ENCODE measurements around the gene OR1J2.
"Not testable (repeated sequence)": the region's sequence is repeated elsewhere in the genome, so short reads cannot be mapped to it uniquely, and the experiment has no call there.

The OR1J2 gene, protein sequence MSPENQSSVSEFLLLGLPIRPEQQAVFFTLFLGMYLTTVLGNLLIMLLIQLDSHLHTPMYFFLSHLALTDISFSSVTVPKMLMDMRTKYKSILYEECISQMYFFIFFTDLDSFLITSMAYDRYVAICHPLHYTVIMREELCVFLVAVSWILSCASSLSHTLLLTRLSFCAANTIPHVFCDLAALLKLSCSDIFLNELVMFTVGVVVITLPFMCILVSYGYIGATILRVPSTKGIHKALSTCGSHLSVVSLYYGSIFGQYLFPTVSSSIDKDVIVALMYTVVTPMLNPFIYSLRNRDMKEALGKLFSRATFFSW

DNA sequence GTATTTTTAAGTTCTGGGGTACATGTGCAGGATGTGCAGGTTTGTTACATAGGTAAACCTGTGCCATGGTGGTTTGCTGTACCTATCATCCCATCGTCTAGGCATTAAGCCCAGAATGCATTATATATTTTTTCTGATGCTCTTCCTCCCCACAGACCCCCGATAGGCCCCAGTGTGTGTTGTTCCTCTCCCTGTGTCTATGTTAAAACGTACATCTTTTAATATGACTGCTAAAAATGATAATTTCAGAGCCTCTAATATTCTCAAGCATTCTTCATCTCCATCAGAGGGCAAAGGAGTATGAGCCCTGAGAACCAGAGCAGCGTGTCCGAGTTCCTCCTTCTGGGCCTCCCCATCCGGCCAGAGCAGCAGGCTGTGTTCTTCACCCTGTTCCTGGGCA lies at the start of gene OR1J2:
Gene OR1J2 (plus strand): TSS at position 301 of the 400 bp plus-strand sequence. CDS start 0 bp downstream, at position 301.
- DNase-seq (ENCODE audit: low spot score), result no peak

DNA sequence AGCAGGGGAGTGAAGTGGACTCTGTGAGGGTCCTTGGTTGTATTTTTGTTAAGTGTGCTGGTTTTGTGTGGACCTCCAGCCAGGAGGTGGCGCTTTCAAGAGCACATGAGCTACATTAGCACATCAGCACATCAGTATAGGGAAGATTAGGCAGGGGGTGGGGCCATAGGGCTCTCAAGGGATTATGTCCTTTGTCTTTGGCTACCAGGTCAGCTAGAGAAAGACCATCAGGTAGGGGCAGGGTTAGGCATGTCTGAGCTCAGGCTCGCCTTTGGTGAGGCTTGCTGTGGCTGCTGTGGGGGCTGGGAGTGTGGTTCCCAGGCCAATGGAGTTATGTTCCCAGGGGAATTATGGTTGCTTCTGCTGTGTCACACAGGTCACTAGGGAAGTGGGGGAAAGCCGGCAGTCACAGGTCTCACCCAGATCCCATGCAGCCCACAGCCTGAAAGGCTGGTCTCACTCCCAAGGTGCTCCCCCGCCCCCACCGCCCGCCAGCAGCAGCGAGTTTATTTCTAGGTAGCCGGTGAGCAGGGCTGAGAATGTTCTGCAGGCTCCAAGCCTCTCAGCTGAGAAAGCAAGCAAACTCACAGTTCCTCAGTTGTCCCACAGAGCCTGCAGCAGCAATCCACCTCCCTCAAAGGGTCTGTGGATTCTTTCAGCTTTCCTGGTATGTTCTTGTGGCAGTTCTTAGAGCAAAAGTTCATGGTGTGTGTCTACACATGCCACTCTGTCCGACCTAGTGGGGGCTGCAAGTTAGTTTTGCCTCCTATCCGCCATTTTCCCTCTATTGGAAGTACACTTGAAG lies 46.6 kb upstream of the OR1J2 start:
- DNase-seq (ENCODE audit: low spot score), result no peak

DNA sequence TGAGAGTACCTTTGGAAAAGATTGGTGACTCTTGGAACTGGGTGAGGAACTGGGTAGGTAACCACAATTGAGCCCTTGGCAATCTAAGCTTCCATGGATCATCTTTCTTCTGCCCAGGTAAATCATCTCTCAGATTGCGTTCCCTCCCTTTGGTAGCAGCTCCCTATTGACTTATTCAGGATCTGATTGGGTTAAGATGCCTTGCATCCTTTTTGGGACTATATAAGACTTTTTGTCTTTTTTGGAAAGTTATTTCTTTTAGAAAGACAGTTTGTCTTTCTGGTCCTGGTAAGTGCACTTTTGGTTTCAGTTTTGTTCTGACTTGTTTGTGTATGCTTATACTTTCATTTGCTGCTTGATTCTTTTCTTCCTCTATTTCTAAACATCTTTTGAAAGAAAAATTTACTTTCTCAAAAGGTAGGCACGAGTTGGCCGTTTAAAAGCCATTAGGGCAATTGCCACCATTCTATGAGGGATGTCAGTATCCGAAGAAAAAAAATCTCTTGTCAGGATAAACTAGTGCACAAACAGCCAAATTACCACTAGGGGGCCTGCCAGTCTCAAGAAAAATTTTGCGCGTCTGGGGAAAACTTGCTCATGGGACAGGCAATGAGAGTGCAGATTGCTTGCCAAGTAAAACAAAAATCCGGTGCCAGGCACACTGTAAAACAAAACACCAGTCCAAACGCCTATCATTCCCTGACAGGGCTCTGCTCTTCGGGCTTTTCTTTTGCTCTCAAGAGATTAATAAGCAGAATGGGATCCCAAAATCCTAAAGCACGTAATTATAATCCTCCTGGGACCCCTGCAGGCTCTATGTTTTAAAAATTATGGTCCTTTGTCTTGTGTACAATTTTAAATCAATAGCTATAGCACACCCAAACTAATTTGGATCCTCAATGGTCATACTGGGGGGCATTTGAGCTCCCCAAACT lies 45.7 kb upstream of the OR1J2 start:
- peak; percentile 82 for DNase-seq (ENCODE audit: low spot score)

DNA sequence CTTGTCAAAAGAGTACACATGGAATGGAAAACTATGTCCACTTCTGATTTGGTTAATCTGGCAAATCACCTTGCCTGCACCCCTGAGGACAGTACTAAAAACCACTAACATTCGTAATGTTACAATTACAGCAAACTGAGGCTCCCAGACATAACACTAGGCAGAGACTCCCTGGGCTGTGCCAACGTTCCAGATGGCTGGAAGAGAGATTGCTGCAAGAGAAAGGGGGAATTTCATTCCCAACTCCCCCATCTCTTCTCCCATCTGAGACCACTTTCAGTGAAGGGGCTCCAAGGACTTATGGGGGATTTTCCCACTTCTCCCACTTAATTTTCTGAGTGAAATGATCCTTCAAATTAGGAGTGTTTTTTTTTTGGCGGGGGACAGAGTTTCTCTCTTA lies 44.1 kb upstream of the OR1J2 start:
- DNase-seq (ENCODE audit: low spot score), result no peak

DNA sequence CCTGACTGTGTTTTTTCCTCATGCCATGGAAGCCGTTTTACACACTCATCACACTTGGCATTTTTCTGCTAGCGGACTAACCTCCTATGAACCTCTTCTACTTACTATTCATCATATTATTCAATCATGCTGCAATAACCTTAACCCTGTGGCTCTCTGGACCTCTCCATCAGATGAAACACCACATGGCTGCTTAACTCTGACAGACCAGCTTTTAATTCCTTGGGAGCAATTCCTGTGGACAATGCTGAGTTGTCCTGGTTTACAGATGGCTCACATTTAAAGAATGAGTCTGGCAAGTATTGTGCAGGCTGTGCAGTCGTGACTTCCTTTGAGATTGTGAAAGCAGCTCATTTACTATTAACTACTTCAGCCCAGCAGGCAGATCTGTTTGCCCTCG lies 41.9 kb upstream of the OR1J2 start:
- DNase-seq (ENCODE audit: low spot score), result no peak

DNA sequence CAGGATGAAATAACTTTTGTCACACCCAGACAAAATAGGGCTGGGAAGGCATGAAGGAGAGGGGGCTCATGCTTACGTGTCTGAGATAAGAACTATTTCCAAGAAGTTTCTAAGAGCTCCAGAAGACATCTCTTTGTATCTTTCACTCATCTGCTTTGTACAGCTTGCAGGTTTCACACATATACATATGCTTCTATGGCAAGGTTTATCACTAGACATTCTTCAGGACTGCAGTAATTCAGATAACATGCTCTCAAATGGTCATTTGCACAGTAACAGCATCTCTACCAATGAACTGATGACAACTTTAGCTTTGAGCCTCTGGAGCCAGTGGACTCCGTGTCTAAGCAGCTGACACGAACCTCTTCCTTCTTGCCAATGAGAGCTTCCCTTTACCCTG lies 36.0 kb upstream of the OR1J2 start:
- no peak for DNase-seq (ENCODE audit: low spot score)

DNA sequence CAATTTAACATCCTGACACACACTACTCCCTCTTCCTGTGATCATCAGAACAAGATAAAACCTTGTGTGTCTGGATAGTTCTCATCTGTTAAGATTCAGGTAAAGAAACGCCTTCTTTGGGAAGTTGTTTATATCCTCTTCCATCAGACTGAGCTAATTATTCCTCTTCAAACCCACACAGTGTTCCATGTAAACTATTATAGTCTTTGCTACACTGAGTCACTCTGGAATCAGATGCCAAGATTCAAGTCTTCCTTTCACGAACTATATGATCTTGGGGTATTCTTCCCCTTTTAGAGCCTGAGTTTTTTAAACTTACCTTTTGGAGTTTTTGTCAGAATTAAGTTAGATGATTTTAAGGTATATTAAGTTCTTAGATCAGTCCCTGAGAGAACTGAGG lies 34.9 kb upstream of the OR1J2 start:
- no peak for DNase-seq (ENCODE audit: low spot score)

DNA sequence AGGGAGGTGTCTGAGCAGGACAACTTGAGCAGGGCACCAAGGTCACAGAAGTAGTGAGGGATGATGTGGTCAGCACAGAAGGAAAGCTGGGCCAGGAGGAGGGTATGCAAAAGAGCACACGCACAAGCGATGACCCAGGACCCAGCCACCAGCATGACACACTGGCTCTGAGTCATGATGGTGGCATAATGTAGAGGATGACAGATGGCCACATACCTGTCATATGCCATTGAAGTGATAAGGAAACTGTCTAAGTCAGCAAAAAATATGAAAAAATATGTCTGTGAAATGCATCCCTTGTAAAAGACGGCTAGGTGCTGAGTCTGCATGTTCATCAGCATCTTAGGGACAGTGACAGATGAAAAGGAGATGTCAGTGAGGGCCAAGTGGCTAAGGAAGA lies 33.3 kb upstream of the OR1J2 start:
- DNase-seq (ENCODE audit: low spot score), result no peak

DNA sequence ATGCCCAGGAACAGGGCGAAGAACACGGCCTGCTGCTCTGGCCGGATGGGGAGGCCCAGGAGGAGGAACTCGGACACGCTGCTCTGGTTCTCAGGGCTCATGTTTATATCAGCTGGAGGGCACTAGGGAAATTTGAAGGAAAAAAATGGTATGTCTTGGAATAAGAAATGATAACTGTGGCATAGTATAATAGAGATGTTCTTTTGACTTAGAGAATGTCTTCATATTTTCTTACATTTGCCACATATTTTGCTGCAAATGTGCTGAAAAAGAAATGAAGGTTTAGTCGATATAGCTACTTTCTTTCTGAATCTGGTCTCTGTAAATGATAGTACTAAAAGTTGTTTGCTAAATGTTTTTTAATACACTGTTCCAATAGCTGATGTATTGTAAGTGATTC lies 32.8 kb upstream of the OR1J2 start, which contains the start of gene OR1J1:
Gene OR1J1 (minus strand): TSS at position 101 of the 400 bp plus-strand sequence. CDS start 0 bp downstream, at position 101.
- no peak for DNase-seq (ENCODE audit: low spot score)

DNA sequence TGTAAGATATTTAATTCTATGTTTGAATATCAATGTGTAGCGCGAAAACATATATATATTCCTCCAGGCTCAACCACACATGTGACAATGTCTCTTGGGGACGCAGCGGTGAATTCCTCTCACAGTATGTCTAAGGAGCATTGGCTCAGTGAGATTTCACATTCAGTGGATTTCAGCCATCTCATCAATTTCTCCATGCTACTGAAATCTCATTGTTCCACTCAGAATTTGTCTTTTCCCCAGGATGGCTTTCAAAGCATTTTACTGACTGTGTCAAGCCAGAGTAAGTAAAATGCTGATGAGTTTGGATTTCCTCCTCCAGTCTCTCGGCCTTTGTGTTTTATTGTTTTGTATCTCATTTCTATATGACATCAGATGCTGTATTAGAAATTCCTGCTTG lies 31.5 kb upstream of the OR1J2 start:
- DNase-seq (ENCODE audit: low spot score), result no peak

DNA sequence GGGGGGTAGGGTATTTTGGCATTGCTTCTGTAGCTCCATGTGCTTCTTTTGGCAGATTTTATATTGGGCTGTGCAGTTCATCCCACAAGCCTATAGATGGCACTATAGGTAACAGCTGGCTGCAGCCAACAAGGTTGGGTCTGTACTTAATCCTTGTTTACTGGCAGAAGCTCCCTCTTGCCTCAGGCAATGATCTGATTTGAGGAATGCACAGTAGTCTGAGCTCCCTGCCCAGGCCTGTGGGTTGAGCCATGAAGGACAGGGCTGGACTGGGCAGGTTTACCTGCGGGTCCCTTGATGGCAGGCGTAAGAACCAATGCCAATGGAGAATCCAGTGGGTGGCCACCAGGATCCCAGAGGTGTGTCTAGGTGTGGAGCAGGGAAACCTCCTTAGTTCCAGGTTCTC lies 11.7 kb upstream of the OR1J2 start:
- DNase-seq (ENCODE audit: low spot score), result peak; percentile 33

DNA sequence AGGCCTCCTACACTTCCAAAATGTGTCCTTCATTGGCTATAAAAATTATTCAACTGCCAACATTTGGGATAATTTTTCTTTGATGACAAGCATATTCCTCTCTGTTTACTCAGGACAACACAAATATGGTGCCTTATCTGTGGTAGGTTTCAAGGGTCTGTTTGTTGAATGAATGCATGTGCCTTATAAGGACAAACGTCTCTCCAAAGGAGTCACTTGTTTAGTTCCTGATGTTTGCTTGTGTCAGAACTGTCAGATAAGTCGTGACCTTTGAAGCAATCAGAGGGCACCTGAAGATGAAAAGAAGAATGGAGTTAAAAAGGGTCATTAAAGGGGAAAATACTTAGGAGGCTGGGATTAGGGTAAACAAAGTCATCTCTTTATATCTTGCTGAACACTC lies 3.6 kb upstream of the OR1J2 start:
- no peak for DNase-seq (ENCODE audit: low spot score)

DNA sequence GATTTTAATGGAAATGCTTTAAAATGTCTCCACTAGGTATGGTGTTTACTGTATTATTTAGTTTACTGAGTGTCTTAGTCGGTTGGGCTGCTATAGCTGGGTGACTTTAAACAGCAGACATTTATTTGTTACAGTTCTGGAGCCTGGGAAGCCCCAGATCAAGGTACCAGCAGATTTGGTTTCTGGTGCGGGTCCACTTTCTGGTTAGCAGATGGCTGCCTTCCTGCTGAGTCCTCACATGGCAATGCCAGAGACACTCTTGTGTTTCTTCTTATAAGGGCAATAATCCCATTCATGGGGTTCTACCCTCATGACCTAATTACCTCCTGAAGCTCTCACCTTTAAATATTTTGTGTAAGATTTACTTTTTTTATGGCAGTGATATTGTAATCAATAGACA lies 7.6 kb downstream of the OR1J2 start:
- DNase-seq (ENCODE audit: low spot score), result no peak

DNA sequence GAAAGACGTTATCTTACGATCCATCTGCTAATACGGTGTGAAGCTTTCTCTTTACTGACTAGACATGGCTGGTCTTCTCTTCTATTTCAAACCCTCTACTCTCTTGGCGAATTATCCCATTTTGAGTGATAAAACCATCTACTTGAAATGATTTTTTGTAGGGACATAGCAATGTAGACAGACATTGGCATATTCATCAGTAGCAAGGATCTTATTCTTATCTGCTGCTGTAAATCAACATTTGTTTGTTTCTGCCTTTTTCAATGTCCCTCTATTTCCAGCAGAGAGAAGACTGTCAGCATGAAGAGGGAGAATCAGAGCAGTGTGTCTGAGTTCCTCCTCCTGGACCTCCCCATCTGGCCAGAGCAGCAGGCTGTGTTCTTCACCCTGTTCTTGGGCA lies 8.2 kb downstream of the OR1J2 start, which contains the start of gene OR1J4:
Gene OR1J4 (plus strand): TSS at position 301 of the 400 bp plus-strand sequence. CDS start 0 bp downstream, at position 301.
- DNase-seq (ENCODE audit: low spot score), result no peak

DNA sequence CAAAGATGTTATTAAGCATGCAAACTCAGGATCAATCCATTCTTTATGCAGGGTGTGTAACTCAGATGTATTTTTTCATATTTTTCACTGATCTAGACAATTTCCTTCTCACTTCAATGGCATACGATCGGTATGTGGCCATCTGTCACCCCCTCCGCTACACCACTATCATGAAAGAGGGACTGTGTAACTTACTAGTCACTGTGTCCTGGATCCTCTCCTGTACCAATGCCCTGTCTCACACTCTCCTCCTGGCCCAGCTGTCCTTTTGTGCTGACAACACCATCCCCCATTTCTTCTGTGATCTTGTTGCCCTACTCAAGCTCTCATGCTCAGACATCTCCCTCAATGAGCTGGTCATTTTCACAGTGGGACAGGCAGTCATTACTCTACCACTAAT lies 8.8 kb downstream of the OR1J2 start:
- DNase-seq (ENCODE audit: low spot score), result no peak

DNA sequence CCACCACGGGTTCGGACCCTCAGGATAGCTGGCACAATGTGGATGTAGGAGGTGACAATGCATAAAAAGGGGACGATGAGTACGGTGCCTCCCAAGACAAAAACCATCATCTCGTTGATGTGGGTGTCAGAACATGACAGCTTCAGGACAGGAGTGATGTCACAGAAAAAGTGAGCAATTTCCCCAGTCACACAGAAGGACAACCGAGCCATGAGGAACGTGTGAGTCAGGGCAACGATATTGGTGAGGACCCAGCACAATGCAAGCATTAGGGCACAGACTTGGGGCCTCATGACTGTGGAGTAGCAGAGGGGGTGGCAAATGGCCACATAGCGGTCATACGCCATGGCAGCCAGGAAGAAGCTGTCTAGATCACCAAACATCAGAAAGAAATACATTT lies 16.0 kb downstream of the OR1J2 start:
- no peak for DNase-seq (ENCODE audit: low spot score)

DNA sequence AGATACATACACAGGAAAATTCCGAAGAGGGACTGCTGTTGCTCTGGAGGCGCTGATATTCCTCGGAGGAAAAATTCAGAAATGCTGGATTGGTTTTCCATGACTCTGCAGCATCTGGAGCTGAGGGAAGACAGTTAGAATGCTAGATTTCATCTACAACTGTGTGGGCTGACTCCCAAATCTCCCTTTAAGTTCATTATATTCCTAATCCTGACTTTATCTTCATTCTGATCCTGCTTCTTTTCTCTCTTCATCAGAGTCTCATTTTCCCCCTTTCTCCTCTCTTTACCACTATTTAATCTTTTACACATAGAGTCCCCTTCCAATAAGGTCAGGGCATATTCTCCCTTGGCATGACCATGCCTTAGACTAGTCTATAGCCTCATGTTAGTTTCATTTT lies 16.6 kb downstream of the OR1J2 start, which contains the start of gene OR1N1:
Gene OR1N1 (minus strand): TSS at position 101 of the 400 bp plus-strand sequence. CDS start 0 bp downstream, at position 101.
- DNase-seq (ENCODE audit: low spot score), result no peak

DNA sequence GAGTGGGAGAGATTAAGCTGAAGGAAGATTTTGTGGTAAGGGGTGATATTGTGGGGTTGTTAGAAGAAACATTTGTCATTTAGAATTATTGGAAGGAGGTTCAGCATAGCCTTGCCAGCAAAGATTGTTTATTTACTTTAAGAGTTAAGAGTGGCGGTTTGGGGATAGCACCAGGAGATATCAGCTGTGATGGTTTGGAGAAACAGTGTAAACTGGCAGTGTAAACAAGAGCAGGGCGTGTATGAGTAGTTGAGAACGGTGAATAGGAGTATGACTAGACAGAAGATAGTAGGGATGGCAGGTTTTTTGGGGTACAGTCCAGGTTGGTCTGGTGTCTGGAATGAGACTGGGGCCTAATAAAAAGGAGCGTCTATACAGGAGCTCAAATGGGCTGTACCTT lies 20.6 kb downstream of the OR1J2 start:
- not testable (repeated sequence) for DNase-seq (ENCODE audit: low spot score)

DNA sequence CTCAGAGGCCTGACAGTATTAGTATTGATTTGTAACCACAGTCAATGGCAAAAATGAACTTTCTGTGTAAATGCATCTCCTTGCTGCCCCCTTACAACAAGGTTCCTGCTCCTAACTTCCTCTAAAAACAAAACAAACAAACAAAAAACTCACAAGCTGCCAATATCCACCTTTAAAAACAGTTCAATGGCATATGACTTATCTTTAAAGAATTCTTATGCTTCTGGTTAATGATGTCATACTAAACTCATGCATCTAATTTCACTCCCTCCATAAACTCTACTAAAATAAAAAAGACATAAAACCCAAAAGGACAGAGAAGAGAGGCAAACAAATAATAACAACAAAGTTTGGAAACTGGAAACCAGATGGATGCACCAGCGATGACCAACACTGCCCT lies 25.5 kb downstream of the OR1J2 start:
- DNase-seq (ENCODE audit: low spot score), result no peak

DNA sequence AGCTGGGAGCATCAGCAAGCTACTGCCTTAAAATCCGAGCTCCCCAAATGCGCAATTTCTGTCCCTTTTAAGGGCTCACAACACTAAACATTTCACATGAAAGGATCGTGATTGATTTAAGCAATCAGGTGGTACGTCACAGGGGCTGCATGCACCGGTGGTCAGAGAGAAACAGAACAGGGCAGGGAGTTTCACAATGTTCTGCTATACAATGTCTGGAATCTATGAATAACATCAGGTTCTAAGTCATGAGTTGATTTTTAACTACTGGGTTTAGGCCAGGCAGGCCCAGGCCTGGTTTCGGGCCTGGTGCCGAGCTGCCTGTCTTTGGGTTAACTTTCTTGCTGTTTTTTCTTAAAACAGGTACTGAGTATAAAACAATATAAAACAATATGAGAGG lies 26.5 kb downstream of the OR1J2 start:
- DNase-seq (ENCODE audit: low spot score), result not testable (repeated sequence)

DNA sequence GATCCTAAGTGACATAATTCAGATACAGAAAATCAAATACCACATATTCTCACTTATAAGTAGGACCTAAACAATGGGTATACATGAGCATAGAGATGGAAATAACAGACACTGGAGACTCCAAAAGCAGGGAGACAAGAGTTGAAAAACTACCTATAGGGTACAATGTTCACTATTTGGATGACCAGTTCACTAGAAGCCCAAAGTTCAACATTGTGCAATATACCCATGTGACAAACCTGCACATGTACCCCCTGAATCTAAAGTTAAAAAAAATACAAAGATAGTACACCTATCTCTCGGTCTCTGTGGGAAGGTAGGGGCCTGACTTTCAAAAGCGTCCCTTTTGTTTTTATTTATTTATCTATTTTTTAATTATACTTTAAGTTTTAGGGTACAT lies 28.2 kb downstream of the OR1J2 start:
- no peak for DNase-seq (ENCODE audit: low spot score)

DNA sequence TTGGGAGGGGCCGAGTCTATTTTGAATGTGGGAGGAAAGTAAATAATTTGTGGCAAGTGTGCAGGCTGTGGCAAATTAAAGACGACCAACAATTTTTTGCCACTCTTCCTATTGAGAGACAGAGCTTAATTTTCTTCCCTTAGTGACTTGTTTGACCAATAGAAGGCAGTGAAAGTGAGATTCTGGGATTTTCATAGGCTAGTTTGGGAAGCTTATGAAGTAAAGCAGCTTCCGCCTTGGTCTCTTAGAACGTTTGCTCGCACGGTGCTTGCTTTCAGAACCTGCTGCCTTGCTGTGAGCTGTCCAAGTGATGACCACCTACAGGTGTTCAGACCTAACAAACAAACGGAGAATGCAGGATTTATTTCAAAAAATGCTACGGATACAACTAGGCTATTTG lies 35.6 kb downstream of the OR1J2 start:
- no peak for DNase-seq (ENCODE audit: low spot score)
